Measurements from ENCODE around the gene RIF1. TPM values are rescaled to one million over a fixed set of nuclear protein-coding genes. Genes with fewer than 3 reads are reported as not detected.
"Not testable (repeated sequence)": the region's sequence is repeated elsewhere in the genome, so short reads cannot be mapped to it uniquely, and the experiment has no call there.

RIF1 gene
- total RNA-seq, 1 experiment from 2014 or later = 37.1 TPM

- H3F3A ChIP-seq (ENCODE audit: low read length, unreplicated experiment) = no peaks in the 10 kb centered on the region
- no peaks in the 10 kb centered on the region for H3K9me2 ChIP-seq (replicated peaks; ENCODE audit: low read length)
- no peak overlapping the region for H3K4me2 ChIP-seq (ENCODE audit: low read length)
- no TSS peak for BruUV-seq (replicated peaks)
- TF ChIP-seq EZH2phosphoT487 (IDR thresholded peaks at IDR 0.05; ENCODE audit: borderline replicate concordance, low read length) (no peak), CTCF (conservative IDR thresholded peaks at IDR 0.05; ENCODE audit: low read depth, low read length) (no peak), EZH2 (IDR thresholded peaks at IDR 0.05; ENCODE audit: low read length, unreplicated experiment) (no peak)
- ChIA-PET POLR2A (ENCODE audit: unreplicated experiment) (no interaction called here), CTCF (no interaction called here)
- intact Hi-C loops (cut with micrococcal nuclease) = no loop called here
- H3K9me3 ChIP-seq (ENCODE audit: low read length) = no peaks in the 10 kb centered on the region
- H3K4me3 ChIP-seq (ENCODE audit: low read length) = no peak overlapping the region
- H4K20me1 ChIP-seq (ENCODE audit: low read length) = peaks cover 4% of the 10 kb centered on the region; the same call in 1 of the 2 replicates
- H3K36me3 ChIP-seq (ENCODE audit: low read depth, low read length) = peaks cover 67% of the 10 kb centered on the region
- H3K27me3 ChIP-seq (ENCODE audit: low read length) = no peaks in the 10 kb centered on the region
- H3K4me1 ChIP-seq (ENCODE audit: insufficient read depth, low read length) = 0 out of 2 replicates have a peak, but pooled peaks cover 5% of the 10 kb centered on the region
- no peak overlapping the region for H2AFZ ChIP-seq (ENCODE audit: low read length)
- ATAC-seq (peak; percentile 95), DNase-seq (peak; percentile 47)
- H3K9ac ChIP-seq (ENCODE audit: low read length) = no peak overlapping the region
- peak overlapping the region; percentile 39 for H3K27ac ChIP-seq (ENCODE audit: low read length)
- H3K79me2 ChIP-seq (ENCODE audit: low read length) = peaks cover 59% of the 10 kb centered on the region
Measured at GRCh38 chr2:151417650-151418049, 7.9 kb downstream of the RIF1 start.

- H3K4me1 ChIP-seq (ENCODE audit: insufficient read depth, low read length); H3K9ac ChIP-seq (ENCODE audit: low read length); H3K27ac ChIP-seq (ENCODE audit: low read length); H3K9me2 ChIP-seq (replicated peaks; ENCODE audit: low read length); DNase-seq; H3K27me3 ChIP-seq (ENCODE audit: low read length); BruUV-seq (replicated peaks); H3K4me3 ChIP-seq (ENCODE audit: low read length); intact Hi-C loops (cut with micrococcal nuclease); ATAC-seq; CTCF ChIA-PET; H3K9me3 ChIP-seq (ENCODE audit: low read length); H2AFZ ChIP-seq (ENCODE audit: low read length); H3F3A ChIP-seq (ENCODE audit: low read length, unreplicated experiment); H4K20me1 ChIP-seq (ENCODE audit: low read length); H3K4me2 ChIP-seq (ENCODE audit: low read length): not testable (repeated sequence)
- Histone ChIP-seq H3K36me3 (ENCODE audit: low read depth, low read length) (peaks cover 63% of the 10 kb centered on the region), H3K79me2 (ENCODE audit: low read length) (peaks cover 61% of the 10 kb centered on the region)
- POLR2A ChIA-PET (ENCODE audit: unreplicated experiment) = interaction anchor here (0.6 kb wide), 1 partner anchor 15 kb away, joined by 11 read pairs; no protein-coding TSS in a partner anchor
Measured at GRCh38 chr2:151421681-151422080, 12.0 kb downstream of the RIF1 start.

- CTCF ChIA-PET = no interaction called here
- no peaks in the 10 kb centered on the region for H3F3A ChIP-seq (ENCODE audit: low read length, unreplicated experiment)
- no peaks in the 10 kb centered on the region for H3K4me1 ChIP-seq (ENCODE audit: insufficient read depth, low read length)
- POLR2A ChIA-PET (ENCODE audit: unreplicated experiment) = no interaction called here
- peaks cover 54% of the 10 kb centered on the region for H3K79me2 ChIP-seq (ENCODE audit: low read length)
- H2AFZ ChIP-seq (ENCODE audit: low read length) = no peak overlapping the region
- ATAC-seq (no peak), DNase-seq (no peak)
- no peak overlapping the region for H3K9ac ChIP-seq (ENCODE audit: low read length)
- H3K27me3 ChIP-seq (ENCODE audit: low read length) = no peaks in the 10 kb centered on the region
- H3K4me2 ChIP-seq (ENCODE audit: low read length) = no peak overlapping the region
- peaks cover 50% of the 10 kb centered on the region for H3K36me3 ChIP-seq (ENCODE audit: low read depth, low read length)
- no peaks in the 10 kb centered on the region for H3K9me3 ChIP-seq (ENCODE audit: low read length)
- intact Hi-C loops (cut with micrococcal nuclease) = no loop called here
- TF ChIP-seq EZH2 (IDR thresholded peaks at IDR 0.05; ENCODE audit: low read length, unreplicated experiment) (no peak), CTCF (conservative IDR thresholded peaks at IDR 0.05; ENCODE audit: low read depth, low read length) (no peak), EZH2phosphoT487 (IDR thresholded peaks at IDR 0.05; ENCODE audit: borderline replicate concordance, low read length) (no peak)
- BruUV-seq (replicated peaks) = no TSS peak
- no peaks in the 10 kb centered on the region for H3K9me2 ChIP-seq (replicated peaks; ENCODE audit: low read length)
- no peak overlapping the region for H3K27ac ChIP-seq (ENCODE audit: low read length)
- no peak overlapping the region for H3K4me3 ChIP-seq (ENCODE audit: low read length)
- no peaks in the 10 kb centered on the region for H4K20me1 ChIP-seq (ENCODE audit: low read length)
Measured at GRCh38 chr2:151422917-151423439, 13.3 kb downstream of the RIF1 start.

All from PC-3 (cell line).